A673 (cell line): ENCODE measurements around the gene MAN1C1. TPM values are rescaled to one million over a fixed set of nuclear protein-coding genes. Genes with fewer than 3 reads are reported as not detected.

ENCODE experiments used
- BruUV-seq: library from RNA; stranded (reverse); fragments of 400-500 nt; replicated peaks from 2 replicates; lab custom pipeline; 2021; lab: Mats Ljungman, UMichigan
- CTCF ChIA-PET: fragments of 300-600 bp; sonication (Branson Sonifier 250); formaldehyde crosslinking; loops from one replicate; lab custom pipeline; 2022; ENCODE audit warnings: antibody characterized with exemption; lab: Charles Lee
- POLR2A ChIA-PET: fragments of 300-600 bp; sonication (Branson Sonifier 250); formaldehyde crosslinking; loops from one replicate; lab custom pipeline; 2022; ENCODE audit warnings: antibody characterized with exemption; ENCODE audit not compliant: low non-redundant PET; lab: Charles Lee
- DNase-seq: peaks from one replicate; pipeline ENCODE4 v3.0.0-alpha.2; 2015; ENCODE audit warnings: low spot score
- H3K27ac ChIP-seq: fragments of 200-600 bp; sonication (generic); 2 replicates; pipeline ENCODE4 v1.5.1; 2016; ENCODE audit warnings: mixed run types, low read depth, mild to moderate bottlenecking, mixed read lengths, antibody characterized with exemption, low read length; ENCODE audit not compliant: poor library complexity, severe bottlenecking
- H3K27me3 ChIP-seq: fragments of 200-600 bp; sonication (generic); replicated peaks from 2 replicates; pipeline ENCODE4 v1.6.1; 2017; ENCODE audit warnings: mixed run types, low read depth, mild to moderate bottlenecking, mixed read lengths, antibody characterized with exemption, low read length; ENCODE audit not compliant: insufficient read depth, poor library complexity
- H3K36me3 ChIP-seq: fragments of 200-600 bp; sonication (generic); 2 replicates; pipeline ENCODE4 v1.6.1; 2016; ENCODE audit warnings: mixed run types, mild to moderate bottlenecking, mixed read lengths, antibody characterized with exemption, low read length; ENCODE audit not compliant: insufficient read depth, poor library complexity, severe bottlenecking
- H3K4me1 ChIP-seq: fragments of 200-600 bp; sonication (generic); 2 replicates; pipeline ENCODE4 v1.6.1; 2017; ENCODE audit warnings: mixed run types, mild to moderate bottlenecking, mixed read lengths, antibody characterized with exemption, low read length; ENCODE audit not compliant: insufficient read depth, poor library complexity, severe bottlenecking
- H3K4me3 ChIP-seq: fragments of 200-600 bp; sonication (generic); 2 replicates; pipeline ENCODE4 v1.5.1; 2016; ENCODE audit warnings: low read depth, mixed run types, mild to moderate bottlenecking, mixed read lengths, low read length; ENCODE audit not compliant: poor library complexity, severe bottlenecking
- H3K9me3 ChIP-seq: fragments of 200-600 bp; sonication (generic); 2 replicates; pipeline ENCODE4 v1.6.1; 2016; ENCODE audit warnings: mixed run types, low read depth, mild to moderate bottlenecking, mixed read lengths, antibody characterized with exemption, low read length; ENCODE audit not compliant: poor library complexity, severe bottlenecking
- EZH2 ChIP-seq: fragments of 200-600 bp; sonication (generic); IDR thresholded peaks from 2 replicates; pipeline ENCODE4 v1.6.1; 2017; ENCODE audit warnings: borderline replicate concordance, low read depth, mild to moderate bottlenecking, mixed read lengths, antibody characterized with exemption, low read length; ENCODE audit not compliant: poor library complexity, severe bottlenecking
- intact Hi-C: fragments of 100-400 bp; cut with micrococcal nuclease; formaldehyde crosslinking; loops from one replicate; pipeline ENCODE4 v1.10.0; 2022; ENCODE audit not compliant: unreplicated experiment
- total RNA-seq: library from RNA; stranded (reverse); gene quantifications from 2 replicates; pipeline ENCODE4 v1.2.3, GENCODE V29; 2021
- TF ChIP-seq, protein P1 (sequence below): fragments of 300-800, 200-600 bp; sonication (generic); conservative IDR thresholded peaks from 2 replicates; pipeline ENCODE4 v1.5.1; 2017; ENCODE audit warnings: low read depth, mild to moderate bottlenecking, antibody characterized with exemption, low read length, moderate library complexity, mixed read lengths

The MAN1C1 gene
- total RNA-seq, 1 experiment from 2014 or later, result 0.21 TPM

DNA sequence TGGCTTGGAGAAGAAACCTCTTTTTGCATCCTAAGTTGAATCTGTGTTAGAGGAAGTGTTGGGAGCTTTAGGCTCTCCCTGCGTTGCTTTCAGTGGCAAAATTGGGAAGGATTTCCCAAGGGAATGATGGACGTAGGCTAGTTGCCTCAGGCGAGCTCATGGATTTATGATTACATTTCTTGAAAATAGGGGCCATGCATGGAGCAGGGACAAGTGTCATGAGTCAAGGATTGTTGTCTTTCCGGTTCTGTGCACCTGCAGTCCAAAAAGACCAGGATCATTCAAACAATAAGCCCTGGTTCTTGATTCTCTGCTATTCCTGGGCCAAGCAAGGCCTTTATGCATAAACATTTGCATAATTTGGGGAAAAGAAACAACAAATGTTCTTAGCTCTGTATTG is 7.1 kb downstream of the MAN1C1 start:
- no peaks in the 10 kb centered on the region for H3K36me3 ChIP-seq
- no peak for DNase-seq
- H3K27ac ChIP-seq, result no peak overlapping the region
- POLR2A ChIA-PET, result no interaction called here
- H3K4me3 ChIP-seq, result no peak overlapping the region
- peaks cover 36% of the 10 kb centered on the region for H3K27me3 ChIP-seq
- CTCF ChIA-PET, result no interaction called here
- TF ChIP-seq EZH2, result no peak
- TF ChIP-seq, protein P1, sequence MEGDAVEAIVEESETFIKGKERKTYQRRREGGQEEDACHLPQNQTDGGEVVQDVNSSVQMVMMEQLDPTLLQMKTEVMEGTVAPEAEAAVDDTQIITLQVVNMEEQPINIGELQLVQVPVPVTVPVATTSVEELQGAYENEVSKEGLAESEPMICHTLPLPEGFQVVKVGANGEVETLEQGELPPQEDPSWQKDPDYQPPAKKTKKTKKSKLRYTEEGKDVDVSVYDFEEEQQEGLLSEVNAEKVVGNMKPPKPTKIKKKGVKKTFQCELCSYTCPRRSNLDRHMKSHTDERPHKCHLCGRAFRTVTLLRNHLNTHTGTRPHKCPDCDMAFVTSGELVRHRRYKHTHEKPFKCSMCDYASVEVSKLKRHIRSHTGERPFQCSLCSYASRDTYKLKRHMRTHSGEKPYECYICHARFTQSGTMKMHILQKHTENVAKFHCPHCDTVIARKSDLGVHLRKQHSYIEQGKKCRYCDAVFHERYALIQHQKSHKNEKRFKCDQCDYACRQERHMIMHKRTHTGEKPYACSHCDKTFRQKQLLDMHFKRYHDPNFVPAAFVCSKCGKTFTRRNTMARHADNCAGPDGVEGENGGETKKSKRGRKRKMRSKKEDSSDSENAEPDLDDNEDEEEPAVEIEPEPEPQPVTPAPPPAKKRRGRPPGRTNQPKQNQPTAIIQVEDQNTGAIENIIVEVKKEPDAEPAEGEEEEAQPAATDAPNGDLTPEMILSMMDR, result no peak
- no peaks in the 10 kb centered on the region for H3K4me1 ChIP-seq
- BruUV-seq, result no TSS peak
- intact Hi-C loops, result no loop called here
- H3K9me3 ChIP-seq, result no peaks in the 10 kb centered on the region

DNA sequence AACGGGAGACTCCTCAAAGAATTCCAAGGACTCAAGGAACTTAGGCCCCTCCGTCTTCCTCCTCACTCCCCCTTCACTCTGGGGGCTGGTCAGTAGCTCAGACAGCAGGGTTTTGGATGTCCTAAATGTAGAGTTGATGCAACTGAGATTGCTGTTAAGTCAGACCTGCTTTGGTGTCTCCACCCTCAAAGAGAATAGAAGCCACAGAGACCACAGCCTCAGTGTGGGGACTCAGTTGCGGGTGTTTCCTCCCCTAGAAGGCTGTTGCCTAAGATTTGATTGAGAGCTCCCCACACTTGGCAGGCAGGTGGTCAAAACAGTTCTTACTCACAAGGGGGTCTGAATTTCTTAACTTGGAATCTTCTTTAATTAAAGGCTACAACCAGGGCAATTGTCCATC is 7.6 kb downstream of the MAN1C1 start:
- TF ChIP-seq, protein P1, result no peak
- no peak for TF ChIP-seq EZH2
- H3K27ac ChIP-seq, result no peak overlapping the region
- H3K36me3 ChIP-seq, result no peaks in the 10 kb centered on the region
- BruUV-seq, result no TSS peak
- no peak overlapping the region for H3K4me3 ChIP-seq
- CTCF ChIA-PET, result interaction anchor here (0.6 kb wide), 1 partner anchor 1044 kb away, joined by 4 read pairs; no protein-coding TSS in a partner anchor
- no peak for DNase-seq
- H3K9me3 ChIP-seq, result no peaks in the 10 kb centered on the region
- H3K27me3 ChIP-seq, result peaks cover 32% of the 10 kb centered on the region
- no peaks in the 10 kb centered on the region for H3K4me1 ChIP-seq
- POLR2A ChIA-PET, result no interaction called here
- intact Hi-C loops, result no loop called here

DNA sequence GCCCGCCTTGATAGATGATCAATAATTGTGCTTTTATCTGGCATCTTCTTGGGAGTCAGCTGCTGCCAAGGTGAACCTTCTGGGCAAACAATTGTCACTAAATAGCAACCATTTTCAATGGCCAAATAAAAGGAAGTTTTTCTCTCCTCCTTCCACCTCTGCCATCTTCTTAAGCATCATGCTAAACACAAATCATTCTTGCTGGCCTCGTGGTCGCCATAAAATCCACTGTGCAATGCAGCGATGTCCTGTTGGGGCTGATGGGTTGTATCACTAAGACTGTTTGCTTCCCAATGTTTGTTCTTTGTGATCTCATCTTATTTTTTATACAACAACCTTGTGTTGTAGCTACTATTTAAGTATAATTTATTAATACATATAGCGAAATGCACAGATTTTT is 8.0 kb downstream of the MAN1C1 start:
- CTCF ChIA-PET, result interaction anchor here (0.6 kb wide), 1 partner anchor 1043 kb away, joined by 4 read pairs; no protein-coding TSS in a partner anchor
- no TSS peak for BruUV-seq
- Histone ChIP-seq H3K4me3 (no peak overlapping the region), H3K9me3 (no peaks in the 10 kb centered on the region), H3K4me1 (no peaks in the 10 kb centered on the region), H3K36me3 (no peaks in the 10 kb centered on the region), H3K27me3 (peaks cover 28% of the 10 kb centered on the region), H3K27ac (no peak overlapping the region)
- no peak for DNase-seq
- intact Hi-C loops, result no loop called here
- no peak for TF ChIP-seq EZH2
- TF ChIP-seq, protein P1, result no peak
- POLR2A ChIA-PET, result no interaction called here
